ENCODE results near the gene MOB3A. TPM values are rescaled to one million over a fixed set of nuclear protein-coding genes. Genes with fewer than 3 reads are reported as not detected.

Gene MOB3A
- total and polyA plus RNA-seq, 2 experiments from 2014 or later, result 2.9 to 5.9 TPM

- TF ChIP-seq ZNF331 (CRISPR knock-in tag; IDR thresholded peaks at IDR 0.05; ENCODE audit: low read depth) (no peak), EZH2phosphoT487 (IDR thresholded peaks at IDR 0.05; ENCODE audit: unreplicated experiment) (no peak), JUNB (IDR thresholded peaks at IDR 0.05; ENCODE audit: unreplicated experiment) (no peak), ETS1 (IDR thresholded peaks at IDR 0.05) (no peak), CREB1 (CRISPR knock-in tag; IDR thresholded peaks at IDR 0.05; ENCODE audit: low read depth) (no peak)
Observed at GRCh38 chr19:2043961-2044708, 52.0 kb downstream of the MOB3A start (continued).

GRCh38 chr19:2043251-2043641 lies 52.9 kb downstream of the MOB3A start:
- Histone ChIP-seq H2AFZ (no peak overlapping the region), H3K27me3 (ENCODE audit: insufficient read depth) (no peaks in the 10 kb centered on the region), H3K4me3 (no peak overlapping the region), H3K36me3 (ENCODE audit: insufficient read depth) (peaks cover 8% of the 10 kb centered on the region; the same call in 1 of the 2 replicates), H3K79me2 (replicated peaks; ENCODE audit: insufficient read depth) (peaks cover 9% of the 10 kb centered on the region), H3K9me2 (ENCODE audit: insufficient read depth) (no peaks in the 10 kb centered on the region), H3K27ac (ENCODE audit: low read depth) (peak overlapping the region; percentile 99), H3K4me2 (no peak overlapping the region; the same call in 1 of the 2 replicates), H3K4me1 (ENCODE audit: insufficient read depth) (peaks cover 15% of the 10 kb centered on the region), H3F3A (replicated peaks; ENCODE audit: low read depth) (peaks cover 23% of the 10 kb centered on the region), H4K20me1 (replicated peaks; ENCODE audit: insufficient read depth) (peaks cover 6% of the 10 kb centered on the region)
- Mint-ChIP-seq H3K4me3 (peak overlapping the region; percentile 45; the same call in 1 of the 3 replicates), H3K4me1 (peaks cover 5% of the 10 kb centered on the region; the same call in 2 of the 3 replicates), H3K36me3 (ENCODE audit: low read depth) (peaks cover 14% of the 10 kb centered on the region; the same call in 2 of the 3 replicates), H3K27me3 (ENCODE audit: insufficient read depth, low read depth, poor library complexity) (peaks cover 12% of the 10 kb centered on the region), H3K27ac (peak overlapping the region; percentile 91), H3K9me3 (no peaks in the 10 kb centered on the region)
- ATAC-seq (no peak), DNase-seq (ENCODE audit: low spot score) (no peak)
- TF ChIP-seq EZH2phosphoT487 (IDR thresholded peaks at IDR 0.05; ENCODE audit: unreplicated experiment) (no peak), EZH2 (IDR thresholded peaks at IDR 0.05; ENCODE audit: low read depth, unreplicated experiment) (no peak), CREB1 (CRISPR knock-in tag; IDR thresholded peaks at IDR 0.05; ENCODE audit: low read depth) (no peak), ZNF114 (CRISPR knock-in tag; IDR thresholded peaks at IDR 0.05) (no peak), REST (IDR thresholded peaks at IDR 0.05; ENCODE audit: unreplicated experiment) (no peak), CTCF (conservative IDR thresholded peaks at IDR 0.05; ENCODE audit: low read depth in 2 of 2) (no peak), ZNF331 (CRISPR knock-in tag; IDR thresholded peaks at IDR 0.05; ENCODE audit: low read depth) (no peak), POLR2AphosphoS5 (IDR thresholded peaks at IDR 0.05; ENCODE audit: low read depth) (no peak), STAT1 (IDR thresholded peaks at IDR 0.05; ENCODE audit: unreplicated experiment) (no peak), JUNB (IDR thresholded peaks at IDR 0.05; ENCODE audit: unreplicated experiment) (no peak)
